ACC112 (cell line): Measurements from ENCODE around the gene KSR1.

Source experiments
- H2AFZ ChIP-seq: fragments of 200-600 bp; sonication (generic); one replicate; pipeline ENCODE4 v1.6.0; 2017; ENCODE audit warnings: antibody characterized with exemption, low read length; ENCODE audit not compliant: unreplicated experiment
- H3K27ac ChIP-seq: fragments of 200-600 bp; sonication (generic); 2 replicates; pipeline ENCODE4 v1.5.1; 2014; ENCODE audit warnings: low read depth, mild to moderate bottlenecking, antibody characterized with exemption, low read length, moderate library complexity
- H3K27me3 ChIP-seq: fragments of 200-600 bp; sonication (generic); 2 replicates; pipeline ENCODE4 v1.6.1; 2014; ENCODE audit warnings: mild to moderate bottlenecking, antibody characterized with exemption, low read length, moderate library complexity, mixed read lengths; ENCODE audit not compliant: insufficient read depth
- H3K36me3 ChIP-seq: fragments of 200-600 bp; sonication (generic); 2 replicates; pipeline ENCODE4 v1.6.1; 2016; ENCODE audit warnings: mild to moderate bottlenecking, antibody characterized with exemption, low read length, moderate library complexity, mixed read lengths; ENCODE audit not compliant: insufficient read depth
- H3K4me1 ChIP-seq: fragments of 200-600 bp; sonication (generic); one replicate; pipeline ENCODE4 v1.6.1; 2016; ENCODE audit warnings: low read length, mixed read lengths; ENCODE audit not compliant: insufficient read depth, unreplicated experiment, control insufficient read depth
- H3K4me3 ChIP-seq: fragments of 200-600 bp; sonication (generic); 2 replicates; pipeline ENCODE4 v1.5.1; 2014; ENCODE audit warnings: mild to moderate bottlenecking, low read depth, low read length
- H3K79me2 ChIP-seq: fragments of 200-600 bp; sonication (generic); one replicate; pipeline ENCODE4 v1.6.0; 2016; ENCODE audit warnings: low read length; ENCODE audit not compliant: control insufficient read depth, unreplicated experiment, insufficient read depth

Gene KSR1

GRCh38 chr17:27454089-27454488 lies 2.2 kb upstream of the KSR1 start:
- Histone ChIP-seq H3K27me3 (no peaks in the 10 kb centered on the region), H3K27ac (no peak overlapping the region), H3K4me1 (peaks cover 12% of the 10 kb centered on the region), H3K36me3 (no peaks in the 10 kb centered on the region), H2AFZ (no peak overlapping the region), H3K4me3 (no peak overlapping the region), H3K79me2 (peaks cover 17% of the 10 kb centered on the region)

- peaks cover 12% of the 10 kb centered on the region for H3K4me1 ChIP-seq
- no peaks in the 10 kb centered on the region for H3K27me3 ChIP-seq
- H3K4me3 ChIP-seq: peak overlapping the region; percentile 92
- no peaks in the 10 kb centered on the region for H3K36me3 ChIP-seq
- H3K79me2 ChIP-seq: peaks cover 27% of the 10 kb centered on the region
- no peak overlapping the region for H2AFZ ChIP-seq
- no peak overlapping the region for H3K27ac ChIP-seq
Observed at GRCh38 chr17:27455236-27455913, 873 bp upstream of the KSR1 start.

GRCh38 chr17:27456681-27457359 lies 572 bp downstream of the KSR1 start:
- Histone ChIP-seq H3K79me2 (peaks cover 30% of the 10 kb centered on the region), H3K36me3 (no peaks in the 10 kb centered on the region), H3K27ac (no peak overlapping the region), H3K4me3 (peak overlapping the region; percentile 92), H3K27me3 (no peaks in the 10 kb centered on the region), H3K4me1 (peaks cover 12% of the 10 kb centered on the region), H2AFZ (peak overlapping the region; percentile 94)

GRCh38 chr17:27457360-27457715 lies 1.1 kb downstream of the KSR1 start:
- Histone ChIP-seq H2AFZ (peak overlapping the region; percentile 83), H3K4me1 (peaks cover 12% of the 10 kb centered on the region), H3K36me3 (no peaks in the 10 kb centered on the region), H3K4me3 (peak overlapping the region; percentile 92), H3K79me2 (peaks cover 30% of the 10 kb centered on the region), H3K27me3 (no peaks in the 10 kb centered on the region), H3K27ac (no peak overlapping the region)

GRCh38 chr17:27457731-27458523 lies 1.7 kb downstream of the KSR1 start:
- Histone ChIP-seq H3K79me2 (peaks cover 30% of the 10 kb centered on the region), H3K4me1 (peaks cover 12% of the 10 kb centered on the region), H2AFZ (peak overlapping the region; percentile 83), H3K27me3 (no peaks in the 10 kb centered on the region), H3K4me3 (peak overlapping the region; percentile 92), H3K27ac (no peak overlapping the region), H3K36me3 (no peaks in the 10 kb centered on the region)

- Histone ChIP-seq H3K27ac (no peak overlapping the region), H3K79me2 (peaks cover 30% of the 10 kb centered on the region), H3K36me3 (no peaks in the 10 kb centered on the region), H2AFZ (no peak overlapping the region), H3K4me3 (peak overlapping the region; percentile 92), H3K4me1 (peaks cover 12% of the 10 kb centered on the region), H3K27me3 (no peaks in the 10 kb centered on the region)
Observed at GRCh38 chr17:27458524-27458908, 2.3 kb downstream of the KSR1 start.

GRCh38 chr17:27459433-27459832 lies 3.2 kb downstream of the KSR1 start:
- H3K27me3 ChIP-seq: no peaks in the 10 kb centered on the region
- no peaks in the 10 kb centered on the region for H3K36me3 ChIP-seq
- H3K27ac ChIP-seq: no peak overlapping the region
- H3K4me3 ChIP-seq: no peak overlapping the region
- H3K79me2 ChIP-seq: peaks cover 30% of the 10 kb centered on the region
- H2AFZ ChIP-seq: no peak overlapping the region
- H3K4me1 ChIP-seq: peaks cover 12% of the 10 kb centered on the region

GRCh38 chr17:27460196-27460725 lies 4.0 kb downstream of the KSR1 start:
- Histone ChIP-seq H3K4me3 (no peak overlapping the region), H3K79me2 (peaks cover 30% of the 10 kb centered on the region), H2AFZ (no peak overlapping the region), H3K36me3 (no peaks in the 10 kb centered on the region), H3K4me1 (peaks cover 12% of the 10 kb centered on the region), H3K27ac (no peak overlapping the region), H3K27me3 (no peaks in the 10 kb centered on the region)

GRCh38 chr17:27461192-27461859 lies 5.1 kb downstream of the KSR1 start:
- no peak overlapping the region for H3K27ac ChIP-seq

GRCh38 chr17:27462149-27462548 lies 5.9 kb downstream of the KSR1 start:
- Histone ChIP-seq H3K27me3 (no peaks in the 10 kb centered on the region), H3K4me1 (peaks cover 22% of the 10 kb centered on the region), H2AFZ (no peak overlapping the region), H3K4me3 (no peak overlapping the region), H3K36me3 (no peaks in the 10 kb centered on the region), H3K27ac (no peak overlapping the region), H3K79me2 (peaks cover 27% of the 10 kb centered on the region)

More at GRCh38 chr17:27461192-27461859, 5.1 kb downstream of the KSR1 start:
- H3K4me1 ChIP-seq: peaks cover 14% of the 10 kb centered on the region
- H3K4me3 ChIP-seq: no peak overlapping the region
- no peaks in the 10 kb centered on the region for H3K36me3 ChIP-seq
- no peaks in the 10 kb centered on the region for H3K27me3 ChIP-seq
- H2AFZ ChIP-seq: no peak overlapping the region
- peaks cover 30% of the 10 kb centered on the region for H3K79me2 ChIP-seq
